HepG2 (cell line): ENCODE measurements around the gene WDR37. TPM values are rescaled to one million over a fixed set of nuclear protein-coding genes. Genes with fewer than 3 reads are reported as not detected.

Experiments
- ATAC-seq: fragments of 200-7000 bp; cut with Tn5 transposase; 3 replicates; pipeline ENCODE4 v1.9.1; 2020; ENCODE audit warnings: mild to moderate bottlenecking, moderate library complexity
- BruUV-seq: library from RNA; stranded (reverse); fragments of 400-500 nt; replicated peaks from 2 replicates; lab custom pipeline; 2021; lab: Mats Ljungman, UMichigan
- CTCF ChIA-PET: fragments of 300-600 bp; formaldehyde crosslinking; extraction: SDS; loops from one replicate; lab custom pipeline; 2021; ENCODE audit warnings: low total read pairs, inconsistent platforms, low intra/inter-chr PET ratio; lab: Yijun Ruan, JAX
- POLR2A ChIA-PET: fragments of 350-600 bp; sonication (Branson Sonifier 250); formaldehyde crosslinking; loops from one replicate; lab custom pipeline; 2020; ENCODE audit warnings: antibody characterized with exemption, inconsistent platforms; lab: Yijun Ruan, JAX
- DNase-seq: peaks from one replicate; pipeline ENCODE4 v3.0.0-alpha.2; 2015; ENCODE audit warnings: low spot score
- FAIRE-seq: peaks from 3 replicates; lab custom pipeline; 2011; peaks lifted over from hg19 to GRCh38; lab: Jason Lieb, UNC
- H2AFZ ChIP-seq: one replicate; pipeline ENCODE4 v1.6.1; 2011; ENCODE audit warnings: low read length, inconsistent platforms
- H3K27ac ChIP-seq: fragments of 300-600 bp; 3 replicates; pipeline ENCODE4 v1.8.0; 2011; ENCODE audit warnings: mixed run types, mild to moderate bottlenecking, mixed read lengths, low read length, inconsistent platforms; ENCODE audit not compliant: insufficient read depth; ENCODE audit errors: extremely low read length
- H3K27me3 ChIP-seq, 2 experiments: fragments of 200-600 bp in 1 of 2; 2 replicates in 1 of 2; 3 replicates in 1 of 2; pipeline versions ENCODE4 v1.6.0 to v1.8.0; 2011; ENCODE audit warnings: low read length in 2 of 2, mild to moderate bottlenecking in 2 of 2, moderate library complexity in 2 of 2, inconsistent platforms in 1 of 2; ENCODE audit not compliant: insufficient read depth in 2 of 2, control insufficient read depth in 1 of 2
- H3K36me3 ChIP-seq, 2 experiments: fragments of 200-600 bp in 1 of 2; replicated peaks in 1 of 2; 2 replicates in 1 of 2; 3 replicates in 1 of 2; pipeline versions ENCODE4 v1.5.1 to v1.8.0; 2011; ENCODE audit warnings: low read length in 2 of 2, inconsistent platforms in 1 of 2; ENCODE audit not compliant: insufficient read depth in 2 of 2, control insufficient read depth in 1 of 2
- H3K4me1 ChIP-seq: 2 replicates; pipeline ENCODE4 v1.5.1; 2012; ENCODE audit warnings: low read length, inconsistent platforms; ENCODE audit not compliant: insufficient read depth
- H3K4me2 ChIP-seq: 2 replicates; pipeline ENCODE4 v1.6.0; 2011; ENCODE audit warnings: low read depth, low read length, inconsistent platforms
- H3K4me3 ChIP-seq, 3 experiments: fragments of 200-600 bp in 1 of 3; sonication (generic), shearing (Covaris generic) in 1 of 3; replicated peaks in 1 of 3; 2 replicates each; pipeline ENCODE4 v1.5.1; 2011 to 2016; ENCODE audit warnings: low read length in 3 of 3, inconsistent platforms in 2 of 3, low read depth in 2 of 3, mild to moderate bottlenecking in 2 of 3, control low read depth in 1 of 3, mixed read lengths in 1 of 3; ENCODE audit not compliant: insufficient read depth in 1 of 3
- H3K79me2 ChIP-seq: one replicate; pipeline ENCODE4 v1.6.1; 2011; ENCODE audit warnings: low read length, inconsistent platforms; ENCODE audit not compliant: insufficient read depth
- H3K9ac ChIP-seq: 2 replicates; pipeline ENCODE4 v1.6.0; 2011; ENCODE audit warnings: mild to moderate bottlenecking, low read depth, low read length, inconsistent platforms; ENCODE audit not compliant: insufficient read depth
- H3K9me3 ChIP-seq: 2 replicates; pipeline ENCODE4 v1.5.1; 2012; ENCODE audit warnings: mild to moderate bottlenecking, low read length
- H4K20me1 ChIP-seq: 2 replicates; pipeline ENCODE4 v1.6.0; 2011; ENCODE audit warnings: inconsistent platforms, mild to moderate bottlenecking, low read length, moderate library complexity; ENCODE audit not compliant: insufficient read depth
- AHDC1 ChIP-seq: sonication (generic); formaldehyde crosslinking; IDR thresholded peaks from 2 replicates; pipeline ENCODE4 v1.5.1; 2020; ENCODE audit warnings: mild to moderate bottlenecking, missing genetic modification reagents, borderline replicate concordance
- CC2D1A ChIP-seq: sonication (generic); formaldehyde crosslinking; IDR thresholded peaks from 2 replicates; pipeline ENCODE4 v1.8.1; 2023; ENCODE audit warnings: mild to moderate bottlenecking, missing genetic modification reagents
- GABPA ChIP-seq, 2 experiments: IDR thresholded peaks; 2 replicates each; pipeline ENCODE4 v1.6.1; 2011 to 2016; ENCODE audit warnings: low read depth in 2 of 2, low read length in 1 of 2, missing biosample characterization in 1 of 2, missing genetic modification characterization in 1 of 2
- KDM6A ChIP-seq: IDR thresholded peaks from 2 replicates; pipeline ENCODE4 v1.6.1; 2016; ENCODE audit warnings: low read depth
- MYC ChIP-seq: sonication (generic); formaldehyde crosslinking; IDR thresholded peaks from 2 replicates; pipeline ENCODE4 v1.9.0; 2021; ENCODE audit warnings: missing genetic modification reagents, borderline replicate concordance
- NCOA5 ChIP-seq: sonication (generic); formaldehyde crosslinking; IDR thresholded peaks from 2 replicates; pipeline ENCODE4 v1.4.0; 2020; ENCODE audit warnings: missing genetic modification reagents
- NR2F6 ChIP-seq, 2 experiments: IDR thresholded peaks; 2 replicates each; pipeline ENCODE4 v1.6.1; 2016; ENCODE audit warnings: antibody characterized with exemption in 1 of 2, mild to moderate bottlenecking in 1 of 2
- PLRG1 ChIP-seq: fragments of 450-650 bp; conservative IDR thresholded peaks from 2 replicates; pipeline ENCODE4 v1.6.1; 2016
- POLR2A ChIP-seq, 2 experiments: IDR thresholded peaks; 2 replicates each; pipeline ENCODE4 v1.6.1; 2011; ENCODE audit warnings: low read depth in 2 of 2, low read length in 2 of 2, mild to moderate bottlenecking in 1 of 2, moderate library complexity in 1 of 2; ENCODE audit not compliant: insufficient read depth in 1 of 2
- POLR2G ChIP-seq: fragments of 200-400 bp; formaldehyde crosslinking; IDR thresholded peaks from 2 replicates; pipeline ENCODE4 v1.6.1; 2018; ENCODE audit warnings: mild to moderate bottlenecking, low read depth, low read length, moderate library complexity
- SALL2 ChIP-seq: sonication (generic); formaldehyde crosslinking; IDR thresholded peaks from 2 replicates; pipeline ENCODE4 v1.8.1; 2023; ENCODE audit warnings: mild to moderate bottlenecking, missing genetic modification reagents, inconsistent platforms
- ZBTB14 ChIP-seq: sonication (generic); formaldehyde crosslinking; IDR thresholded peaks from 2 replicates; pipeline ENCODE4 v1.4.0; 2020; ENCODE audit warnings: missing genetic modification reagents
- ZFP1 ChIP-seq: IDR thresholded peaks from 2 replicates; pipeline ENCODE4 v1.6.1; 2016
- ZKSCAN8 ChIP-seq: IDR thresholded peaks from 2 replicates; pipeline ENCODE4 v1.6.1; 2016; ENCODE audit warnings: borderline replicate concordance, missing genetic modification reagents, missing compliant biosample characterization
- ZNF441 ChIP-seq: sonication (generic); formaldehyde crosslinking; IDR thresholded peaks from 2 replicates; pipeline ENCODE4 v1.7.0; 2021; ENCODE audit warnings: missing genetic modification reagents, borderline replicate concordance
- ZNF770 ChIP-seq: sonication (generic); formaldehyde crosslinking; IDR thresholded peaks from 2 replicates; pipeline ENCODE4 v1.5.0; 2020; ENCODE audit warnings: mild to moderate bottlenecking, missing genetic modification reagents
- ZNF816 ChIP-seq: sonication (generic); formaldehyde crosslinking; IDR thresholded peaks from 2 replicates; pipeline ENCODE4 v1.8.0; 2022; ENCODE audit warnings: missing genetic modification reagents, mild to moderate bottlenecking, borderline replicate concordance
- WGBS: methylation state at CpG from one replicate; pipeline ENCODE4 v1.1.6; 2017; ENCODE audit warnings: low lambda C conversion rate; 5-methylcytosine and 5-hydroxymethylcytosine counted together
- in situ Hi-C: cut with HindIII; loops from 2 replicates; pipeline ENCODE4 v1.10.0; 2017; ENCODE audit warnings: low pct_unique_long_range_greater_than_20kb; ENCODE audit not compliant: extremely low pct_ligation_motif_present
- intact Hi-C: fragments of 100-400 bp; cut with micrococcal nuclease; formaldehyde crosslinking; loops from one replicate; pipeline ENCODE4 v1.10.0; 2022; ENCODE audit not compliant: unreplicated experiment
- polyA plus RNA-seq, 8 experiments: library from polyadenylated mRNA; depleted of rRNA in 3 of 8; stranded (reverse) in 7 of 8; unstranded in 1 of 8; fragments of >200 nt; fragmentation: Illumina TruSeq in 4 of 8; extraction: Trizol in 4 of 8; gene quantifications; 2 replicates each; pipeline versions ENCODE4 v1.2.1 to v1.2.3, GENCODE V29; 2011 to 2016; ENCODE audit warnings: low read depth in 4 of 8, missing spikeins in 1 of 8, mixed read lengths in 1 of 8; ENCODE audit not compliant: insufficient read depth in 1 of 8
- total RNA-seq, 5 experiments: library from RNA; depleted of rRNA; stranded (reverse); fragments of >200 nt; fragmentation: Illumina TruSeq; extraction: Trizol; gene quantifications; 2 replicates each; pipeline ENCODE4 v1.2.3, GENCODE V29; 2016; ENCODE audit warnings: low read depth in 1 of 5

Gene WDR37
- total and polyA plus RNA-seq, 2 of the 13 experiments (the other 11 are each of a cell fraction or from before 2014, with no cell fraction given): 5.9 to 7.5 TPM

- Histone ChIP-seq H4K20me1 (peaks cover 33% of the 10 kb centered on the region), H3K9ac (peak overlapping the region; percentile 94; the same call in 1 of the 2 replicates), H3K9me3 (no peaks in the 10 kb centered on the region), H3K4me1 (peaks cover 58% of the 10 kb centered on the region), H3K4me3 (peak overlapping the region; percentile 34 to 98 (median 80); a peak in 5 of 6 replicates), H3K27me3 (no peaks in the 10 kb centered on the region; a peak in 1 of 5 replicates), H3K36me3 (peaks cover 3 to 25% of the 10 kb centered on the region in 2 experiments; a peak in 3 of 5 replicates), H3K27ac (peak overlapping the region; percentile 96), H2AFZ (no peak overlapping the region), H3K4me2 (peak overlapping the region; percentile 85), H3K79me2 (peaks cover 80% of the 10 kb centered on the region)
- FAIRE-seq (peak; percentile 55), ATAC-seq (peak; percentile 11; the same call in 2 of the 3 replicates), DNase-seq (peak; percentile 75)
- in situ Hi-C loops: no loop called here
- intact Hi-C loops: no loop called here
- ChIA-PET POLR2A (interaction anchor here (1.6 to 1.8 kb wide), 2 partner anchors 80 to 117 kb away, joined by 6 to 9 read pairs; no protein-coding TSS in a partner anchor), CTCF (no interaction called here)
- 32% methylated on average over 4 of the region's 4 CpGs for WGBS
- BruUV-seq: no TSS peak
- TF ChIP-seq ZFP1 (CRISPR knock-in tag) (no peak), SALL2 (CRISPR knock-in tag) (no peak), ZNF441 (CRISPR knock-in tag) (no peak), ZKSCAN8 (CRISPR knock-in tag) (peak; percentile 78; the same call in 1 of the 2 replicates), POLR2A (IDR thresholded peaks at IDR 0.05; ENCODE audit: insufficient read depth in 1 of 2, low read depth in 2 of 2, low read length in 2 of 2) (peak in 1 of 2 experiments; percentile 35; a peak in 1 of 4 replicates), PLRG1 (no peak), MYC (CRISPR knock-in tag) (peak; percentile 37; the same call in 1 of the 2 replicates), GABPA (IDR thresholded peaks at IDR 0.05; ENCODE audit: low read depth, low read length) (0 out of 2 replicates have a peak, but pooled peaks have one; percentile 14), GABPA (CRISPR knock-in tag; IDR thresholded peaks at IDR 0.05; ENCODE audit: low read depth) (no peak), ZNF770 (CRISPR knock-in tag) (no peak), POLR2G (0 out of 2 replicates have a peak, but pooled peaks have one; percentile 22), CC2D1A (CRISPR knock-in tag) (no peak), NCOA5 (CRISPR knock-in tag) (no peak), AHDC1 (CRISPR knock-in tag) (no peak), NR2F6 (IDR thresholded peaks at IDR 0.05) (no peak), NR2F6 (CRISPR knock-in tag; IDR thresholded peaks at IDR 0.05) (0 out of 2 replicates have a peak, but pooled peaks have one; percentile 51), ZBTB14 (no peak), ZNF816 (CRISPR knock-in tag) (no peak), KDM6A (no peak)
Observed at GRCh38 chr10:1050554-1050953, 5.6 kb upstream of the WDR37 start.
